Prostate gland (tissue), 2 donors: ENCODE results near the gene COMMD10.

Experiments used
- CTCF ChIP-seq, 4 experiments: fragments of 200-600 bp in 2 of 4; fragments of 450-650 bp in 2 of 4; sonication (generic) in 2 of 4; IDR thresholded peaks; 1 replicate in 3 of 4; 2 replicates in 1 of 4; pipeline ENCODE4 v1.5.1; 2016 to 2019; ENCODE audit warnings: antibody characterized with exemption in 4 of 4, mild to moderate bottlenecking in 2 of 4, moderate library complexity in 2 of 4
- POLR2A ChIP-seq: fragments of 450-650 bp; IDR thresholded peaks from one replicate; pipeline ENCODE4 v1.6.1; 2016; ENCODE audit warnings: antibody characterized with exemption, mild to moderate bottlenecking
- POLR2AphosphoS5 ChIP-seq: sonication (generic); formaldehyde crosslinking; IDR thresholded peaks from one replicate; pipeline ENCODE4 v1.6.1; 2017; ENCODE audit warnings: antibody characterized with exemption

GRCh38 chr5:116297296-116297814 lies 212.5 kb downstream of the COMMD10 start:
- no peak for TF ChIP-seq POLR2A
- TF ChIP-seq CTCF (IDR thresholded peaks at IDR 0.05) = no peak
- no peak for TF ChIP-seq POLR2AphosphoS5
